ENCODE results near the gene DCLK2.

Gene DCLK2

GRCh38 chr4:150061086-150061776, 17.0 kb upstream of the DCLK2 start:
- in situ Hi-C loops (cut with HindIII; ENCODE audit: low pct_ligation_motif_present, low sequenced_read_pairs), result no loop called here
- no peak overlapping the region for H3K4me3 ChIP-seq (ENCODE audit: low read depth, low read length)
- no peaks in the 10 kb centered on the region for H3K27me3 ChIP-seq (replicated peaks)
- DNase-seq, result no peak
- H3K36me3 ChIP-seq (replicated peaks), result no peaks in the 10 kb centered on the region
- no peak overlapping the region for H3K27ac ChIP-seq
- TF ChIP-seq CTCF (IDR thresholded peaks at IDR 0.05; ENCODE audit: low read depth, low read length, missing control alignments), result no peak

GRCh38 chr4:150063128-150063527, 15.1 kb upstream of the DCLK2 start:
- in situ Hi-C loops (cut with HindIII; ENCODE audit: low pct_ligation_motif_present, low sequenced_read_pairs), result no loop called here
- H3K36me3 ChIP-seq (replicated peaks), result no peaks in the 10 kb centered on the region
- no peak for TF ChIP-seq CTCF (IDR thresholded peaks at IDR 0.05; ENCODE audit: low read depth, low read length, missing control alignments)
- no peak overlapping the region for H3K4me3 ChIP-seq (ENCODE audit: low read depth, low read length)
- no peak for DNase-seq
- no peak overlapping the region for H3K27ac ChIP-seq
- H3K27me3 ChIP-seq (replicated peaks), result no peaks in the 10 kb centered on the region

- TF ChIP-seq CTCF (IDR thresholded peaks at IDR 0.05; ENCODE audit: low read depth, low read length, missing control alignments), result no peak
- in situ Hi-C loops (cut with HindIII; ENCODE audit: low pct_ligation_motif_present, low sequenced_read_pairs), result no loop called here
- Histone ChIP-seq H3K36me3 (replicated peaks) (no peaks in the 10 kb centered on the region), H3K27me3 (replicated peaks) (no peaks in the 10 kb centered on the region), H3K4me3 (ENCODE audit: low read depth, low read length) (no peak overlapping the region), H3K27ac (no peak overlapping the region)
- no peak for DNase-seq
Measured at GRCh38 chr4:150065740-150066139, 12.5 kb upstream of the DCLK2 start.

- Histone ChIP-seq H3K4me3 (ENCODE audit: low read depth, low read length) (no peak overlapping the region), H3K36me3 (replicated peaks) (no peaks in the 10 kb centered on the region), H3K27me3 (replicated peaks) (no peaks in the 10 kb centered on the region), H3K27ac (no peak overlapping the region)
- TF ChIP-seq CTCF (IDR thresholded peaks at IDR 0.05; ENCODE audit: low read depth, low read length, missing control alignments), result no peak
- no peak for DNase-seq
- in situ Hi-C loops (cut with HindIII; ENCODE audit: low pct_ligation_motif_present, low sequenced_read_pairs), result no loop called here
Measured at GRCh38 chr4:150067859-150068258, 10.4 kb upstream of the DCLK2 start.

- Histone ChIP-seq H3K27ac (no peak overlapping the region), H3K36me3 (replicated peaks) (no peaks in the 10 kb centered on the region), H3K27me3 (replicated peaks) (no peaks in the 10 kb centered on the region), H3K4me3 (ENCODE audit: low read depth, low read length) (no peak overlapping the region)
- no peak for TF ChIP-seq CTCF (IDR thresholded peaks at IDR 0.05; ENCODE audit: low read depth, low read length, missing control alignments)
- in situ Hi-C loops (cut with HindIII; ENCODE audit: low pct_ligation_motif_present, low sequenced_read_pairs), result no loop called here
- no peak for DNase-seq
Measured at GRCh38 chr4:150068300-150068960, 9.8 kb upstream of the DCLK2 start.
